ENCODE data around the gene CLMN. TPM values are rescaled to one million over a fixed set of nuclear protein-coding genes. Genes with fewer than 3 reads are reported as not detected.

Gene CLMN
- total and polyA plus RNA-seq, 9 of the 15 experiments (the other 6 are each of a cell fraction or from before 2014, with no cell fraction given) = 0.01 to 0.18 (median 0.07) TPM; not detected in 4

- no peak for TF ChIP-seq ZNF586 (CRISPR knock-in tag; conservative IDR thresholded peaks at IDR 0.05)
Measured at GRCh38 chr14:95234426-95234825, 85.3 kb downstream of the CLMN start (continued).

DNA sequence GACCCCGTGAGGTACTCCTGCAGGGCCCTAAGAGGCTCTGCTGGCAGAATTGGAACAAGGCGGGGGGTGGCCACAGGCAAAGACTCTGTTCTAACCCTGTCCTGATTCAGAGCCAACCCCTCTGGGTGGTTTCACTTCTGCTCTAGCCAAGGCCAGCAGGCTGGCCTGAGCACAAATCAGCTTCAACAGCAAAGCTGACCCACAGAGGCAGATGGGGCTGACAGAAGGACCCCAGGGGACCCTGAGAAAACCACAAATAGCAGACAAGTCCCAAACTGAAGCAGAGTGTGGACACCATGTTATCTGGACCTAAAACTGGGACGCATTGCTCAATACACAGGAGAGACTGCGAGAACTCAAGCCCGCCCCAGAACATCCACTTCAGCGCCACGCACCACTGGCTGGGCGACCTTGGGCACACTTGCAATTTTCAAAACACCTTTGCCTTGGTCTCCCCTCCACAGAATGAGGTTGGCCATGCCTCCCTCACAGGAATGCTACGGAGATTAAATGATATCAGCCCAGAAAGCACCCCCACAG, 85.9 kb downstream of the CLMN start:
- ATAC-seq (no peak), DNase-seq (ENCODE audit: extremely low read depth in 1 of 4, low spot score in 3 of 4) (no peak), FAIRE-seq (no peak)
- no TSS peak for BruUV-seq (replicated peaks)
- Histone ChIP-seq H3K27me3 (ENCODE audit: control insufficient read depth in 2 of 2, insufficient read depth in 2 of 2, low read length in 2 of 2) (peaks cover 2 to 24% of the 10 kb centered on the region in 2 experiments; a peak in 2 of 5 replicates), H3K4me1 (replicated peaks in 1 of 2; ENCODE audit: control insufficient read depth in 2 of 2, insufficient read depth in 2 of 2, low read length in 2 of 2) (no peaks in the 10 kb centered on the region), H3K4me2 (ENCODE audit: insufficient read depth, low read length) (no peak overlapping the region), H2AFZ (ENCODE audit: low read depth, low read length) (no peak overlapping the region), H3K9me3 (replicated peaks; ENCODE audit: control insufficient read depth, insufficient read depth, low read depth, low read length) (no peaks in the 10 kb centered on the region), H3K4me3 (no peak overlapping the region), H3K9ac (ENCODE audit: insufficient read depth in 1 of 2, low read depth in 2 of 2, low read length in 2 of 2) (0 out of 4 replicates have a peak overlapping the region, but pooled peaks of 1 of the 2 experiments have one; percentile 17), H3K27ac (ENCODE audit: extremely low read depth, low read depth, low read length) (no peak overlapping the region), H3K79me2 (ENCODE audit: control insufficient read depth, insufficient read depth, low read length) (no peaks in the 10 kb centered on the region), H4K20me1 (replicated peaks; ENCODE audit: control insufficient read depth, insufficient read depth, low read length) (no peaks in the 10 kb centered on the region; the same call in 1 of the 2 replicates), H3K9me1 (ENCODE audit: control insufficient read depth, insufficient read depth, low read length) (no peaks in the 10 kb centered on the region), H3K36me3 (ENCODE audit: control insufficient read depth, insufficient read depth, low read length) (no peaks in the 10 kb centered on the region)
- intact Hi-C loops (cut with micrococcal nuclease) (no loop called here), in situ Hi-C loops (cut with MboI) (no loop called here)
- ChIA-PET POLR2A (no interaction called here), CTCF (ENCODE audit: low intra/inter-chr PET ratio) (no interaction called here)
- 0% methylated on average over 6 of the region's 9 CpGs for WGBS (ENCODE audit: insufficient coverage, low coverage, missing lambda C conversion rate)
- no peak for TF ChIP-seq C11orf30 (IDR thresholded peaks at IDR 0.05; ENCODE audit: low read depth)
- no peak for TF ChIP-seq ZFP36 (IDR thresholded peaks at IDR 0.05; ENCODE audit: low read depth, low read length, partially characterized antibody)

Measured in K562 (cell line).